ENCODE data around the gene SMAD6.

The SMAD6 gene

DNA sequence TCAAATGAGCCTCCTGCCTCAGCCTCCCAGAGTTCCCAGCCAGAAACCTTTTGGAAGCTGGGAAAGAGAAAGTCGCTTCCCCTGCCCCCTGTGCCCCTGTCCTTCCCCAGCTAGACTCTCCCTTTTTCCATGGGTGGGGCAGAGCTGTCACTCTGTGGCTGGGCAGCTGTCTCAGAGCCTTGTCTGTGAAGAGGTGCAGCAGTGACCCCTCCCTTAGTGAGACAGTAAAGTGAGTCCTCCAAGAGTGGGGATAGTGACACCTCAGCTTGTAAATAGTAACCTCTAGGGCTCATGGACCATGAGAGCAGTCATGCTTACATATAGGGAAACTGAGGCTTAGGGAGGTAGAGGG, 76.3 kb downstream of the SMAD6 start:
- FAIRE-seq: no peak

DNA sequence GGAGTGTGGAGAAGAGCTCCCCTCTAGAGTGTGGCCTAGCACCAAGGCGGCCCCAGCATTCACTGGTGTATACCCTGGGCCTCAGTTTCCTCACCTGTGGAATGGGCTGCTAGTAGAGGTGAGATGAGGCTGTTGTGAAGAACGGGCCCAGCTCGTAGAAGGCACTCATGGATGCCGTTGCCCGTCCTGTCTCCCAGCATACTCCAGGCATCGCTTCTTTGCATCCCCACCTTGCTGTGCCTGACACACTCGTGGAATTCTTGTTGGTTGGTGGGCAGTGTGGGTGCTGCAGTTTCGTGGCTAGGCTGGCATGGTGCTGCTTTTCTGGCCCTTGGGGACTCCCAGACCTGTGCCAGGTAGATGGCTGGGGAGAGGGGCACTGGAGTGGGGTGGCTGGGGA, 76.7 kb downstream of the SMAD6 start:
- FAIRE-seq: no peak

DNA sequence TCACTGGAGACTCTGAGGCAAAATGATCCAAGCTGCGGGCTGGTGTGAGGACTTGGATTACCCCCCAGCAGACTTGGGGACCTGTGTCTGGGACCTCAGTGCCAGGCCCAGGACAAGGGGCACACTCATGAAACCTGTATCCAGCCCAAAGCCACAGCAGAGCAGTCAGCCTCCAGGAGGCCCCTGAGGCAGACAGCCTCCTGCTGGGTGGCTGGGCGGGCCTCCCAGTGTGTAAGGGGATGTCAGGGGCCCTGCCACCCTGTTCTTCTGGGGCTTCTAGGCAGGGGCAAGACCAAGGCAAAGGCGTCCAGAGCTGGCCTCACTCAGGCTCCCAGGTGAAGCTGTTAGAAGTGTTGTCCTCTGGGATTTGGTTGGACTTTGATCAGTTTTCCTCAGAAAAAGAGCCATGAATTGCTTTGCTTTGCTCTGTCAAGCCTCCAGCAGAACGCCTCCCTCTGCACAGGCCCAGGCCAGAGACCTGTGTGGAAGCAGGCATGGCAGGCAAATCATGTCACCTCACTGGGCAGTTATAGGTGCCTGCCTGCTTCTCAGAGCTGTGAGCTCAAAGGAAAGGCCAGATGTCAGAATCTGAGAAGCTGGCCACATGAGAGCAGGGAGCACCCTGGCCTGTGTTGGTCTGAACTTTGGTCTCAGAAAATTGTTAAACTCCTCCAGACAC, 77.4 kb downstream of the SMAD6 start:
- no peak for FAIRE-seq

DNA sequence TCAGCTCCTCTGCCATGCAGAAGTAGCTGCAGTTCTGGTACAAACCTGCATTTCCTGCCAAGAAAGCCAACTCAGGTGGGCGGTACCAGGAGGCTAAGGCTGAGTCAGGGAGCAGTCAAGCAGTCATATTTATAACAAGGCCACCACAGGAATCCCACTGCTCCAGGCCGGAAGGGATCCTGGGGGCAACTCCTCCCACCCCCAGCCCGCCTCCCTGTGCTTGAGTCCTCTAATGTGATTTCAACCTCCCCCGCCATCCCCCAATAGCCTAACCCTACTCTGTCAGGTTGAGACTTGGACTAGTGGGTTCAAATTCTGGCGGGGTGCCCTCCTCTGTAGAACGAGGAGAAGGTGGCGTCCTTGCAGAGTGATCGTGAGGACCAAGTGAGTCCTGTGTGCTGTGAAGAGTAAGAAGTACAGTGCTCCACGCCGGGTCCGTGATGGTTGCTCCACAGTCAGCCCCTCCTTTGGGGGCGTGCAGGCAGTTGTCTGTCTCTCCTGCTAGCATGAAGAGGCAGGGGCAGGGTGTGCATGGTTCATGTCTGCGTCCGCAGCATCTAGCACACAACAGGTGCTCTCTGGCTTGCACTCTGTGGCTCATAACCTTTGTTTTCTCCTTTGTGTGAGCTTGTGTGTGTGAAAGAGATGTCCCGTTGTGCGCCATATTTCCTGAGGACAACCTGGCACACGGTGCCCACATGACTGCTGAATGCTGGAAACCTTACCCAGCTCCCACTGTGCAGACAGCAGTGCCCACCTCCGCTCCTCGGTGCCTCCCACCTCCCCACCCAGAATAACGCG, 78.3 kb downstream of the SMAD6 start:
- FAIRE-seq: no peak

DNA sequence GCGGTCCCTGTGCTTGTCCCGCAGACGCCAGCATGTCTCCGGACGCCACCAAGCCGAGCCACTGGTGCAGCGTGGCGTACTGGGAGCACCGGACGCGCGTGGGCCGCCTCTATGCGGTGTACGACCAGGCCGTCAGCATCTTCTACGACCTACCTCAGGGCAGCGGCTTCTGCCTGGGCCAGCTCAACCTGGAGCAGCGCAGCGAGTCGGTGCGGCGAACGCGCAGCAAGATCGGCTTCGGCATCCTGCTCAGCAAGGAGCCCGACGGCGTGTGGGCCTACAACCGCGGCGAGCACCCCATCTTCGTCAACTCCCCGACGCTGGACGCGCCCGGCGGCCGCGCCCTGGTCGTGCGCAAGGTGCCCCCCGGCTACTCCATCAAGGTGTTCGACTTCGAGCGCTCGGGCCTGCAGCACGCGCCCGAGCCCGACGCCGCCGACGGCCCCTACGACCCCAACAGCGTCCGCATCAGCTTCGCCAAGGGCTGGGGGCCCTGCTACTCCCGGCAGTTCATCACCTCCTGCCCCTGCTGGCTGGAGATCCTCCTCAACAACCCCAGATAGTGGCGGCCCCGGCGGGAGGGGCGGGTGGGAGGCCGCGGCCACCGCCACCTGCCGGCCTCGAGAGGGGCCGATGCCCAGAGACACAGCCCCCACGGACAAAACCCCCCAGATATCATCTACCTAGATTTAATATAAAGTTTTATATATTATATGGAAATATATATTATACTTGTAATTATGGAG, 79.1 kb downstream of the SMAD6 start:
- no peak for FAIRE-seq

DNA sequence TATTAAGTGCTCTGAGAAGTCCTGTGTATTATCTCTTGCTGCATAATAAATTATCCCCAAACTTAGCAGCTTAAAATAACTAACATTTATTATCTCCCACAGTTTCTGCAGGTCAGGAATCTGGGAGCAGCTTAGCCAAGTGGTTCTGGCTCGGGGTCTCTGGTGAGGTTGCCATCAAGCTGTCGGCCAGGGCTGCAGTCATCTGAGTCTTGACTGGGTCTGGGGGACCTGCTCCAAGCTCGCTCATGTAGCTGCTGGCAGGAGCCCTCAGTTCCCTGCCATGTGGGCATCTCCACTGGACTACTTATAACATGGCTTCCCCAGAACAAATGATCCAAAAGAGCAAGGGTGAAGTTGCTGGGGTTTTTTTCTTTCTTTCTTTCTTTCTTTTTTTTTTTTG, 80.7 kb downstream of the SMAD6 start:
- FAIRE-seq: no peak

DNA sequence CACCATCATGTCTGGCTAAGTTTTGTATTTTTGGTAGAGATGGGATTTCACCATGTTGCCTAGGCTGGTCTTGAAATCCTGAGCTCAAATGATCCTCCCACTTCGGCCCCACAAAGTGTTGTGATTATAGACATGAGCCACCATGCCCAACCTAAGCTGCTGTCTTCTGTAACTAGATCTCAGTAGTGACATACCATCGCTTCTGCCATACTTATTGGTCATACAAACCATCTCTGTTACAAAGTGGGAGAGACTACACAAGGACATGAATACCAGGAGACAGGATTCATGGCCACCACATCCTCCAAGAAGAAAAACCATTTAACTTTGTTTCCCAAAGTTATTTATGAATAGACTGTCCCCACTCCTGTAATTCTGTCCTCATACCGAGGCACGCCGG, 81.3 kb downstream of the SMAD6 start:
- no peak for FAIRE-seq

DNA sequence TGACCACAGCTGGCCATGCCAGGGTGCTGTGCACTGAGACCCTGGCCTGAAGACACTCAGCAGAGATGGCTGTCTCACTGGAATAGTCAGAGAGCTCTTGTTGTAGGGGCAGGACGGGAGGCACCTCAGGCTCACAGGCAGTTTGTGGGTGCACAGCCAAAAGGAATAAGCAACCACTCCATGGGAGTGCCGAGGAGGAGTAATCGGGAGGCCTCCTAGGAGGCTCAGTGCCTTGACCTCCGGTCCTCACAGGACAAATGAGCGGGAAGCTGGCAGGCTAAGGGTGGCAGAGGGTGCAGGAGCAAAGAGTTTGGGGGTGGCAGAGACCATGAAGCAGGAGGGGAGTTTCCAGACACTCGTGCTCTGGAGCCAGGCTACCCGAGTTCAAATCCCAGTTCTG, 81.7 kb downstream of the SMAD6 start:
- FAIRE-seq: no peak

DNA sequence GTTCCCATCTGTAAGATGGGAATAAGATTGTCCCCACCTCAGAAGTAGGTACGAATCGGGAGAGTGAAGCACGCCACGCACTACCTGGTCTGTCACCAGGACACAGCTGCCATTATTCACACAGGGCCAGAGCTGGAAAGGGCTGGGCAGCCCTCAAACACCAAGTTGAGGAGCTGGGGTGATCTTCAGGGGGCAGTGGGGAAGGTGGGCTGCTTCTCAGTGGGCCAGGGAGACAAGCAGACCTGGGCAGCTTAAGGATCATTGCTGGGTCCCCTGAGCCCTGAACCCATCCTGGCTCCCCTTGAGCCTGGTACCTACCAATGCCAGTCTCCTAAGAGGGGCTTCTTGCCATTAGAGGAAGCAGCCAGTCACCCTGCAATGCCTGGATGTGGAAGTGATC, 82.1 kb downstream of the SMAD6 start:
- FAIRE-seq: no peak

DNA sequence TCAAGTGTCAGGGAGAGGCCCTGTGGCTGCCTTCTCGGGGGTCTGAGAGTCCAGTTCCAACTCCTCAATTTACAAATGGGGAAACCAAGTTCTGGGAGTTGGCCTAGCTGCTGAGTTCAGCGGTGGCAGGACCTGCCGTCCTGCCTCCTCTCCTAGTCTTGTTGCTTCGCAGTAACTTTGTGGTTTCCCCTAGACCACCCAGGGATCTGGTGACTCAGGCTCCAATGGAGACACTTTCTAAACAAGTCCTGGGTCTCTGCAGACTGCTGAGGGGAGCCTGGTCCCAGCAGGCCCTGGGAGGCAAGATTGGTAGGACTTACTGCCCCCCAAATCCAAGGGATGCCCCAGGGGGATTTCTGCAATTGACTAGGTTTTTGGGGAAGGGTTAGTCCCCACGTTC, 83.6 kb downstream of the SMAD6 start:
- no peak for FAIRE-seq

DNA sequence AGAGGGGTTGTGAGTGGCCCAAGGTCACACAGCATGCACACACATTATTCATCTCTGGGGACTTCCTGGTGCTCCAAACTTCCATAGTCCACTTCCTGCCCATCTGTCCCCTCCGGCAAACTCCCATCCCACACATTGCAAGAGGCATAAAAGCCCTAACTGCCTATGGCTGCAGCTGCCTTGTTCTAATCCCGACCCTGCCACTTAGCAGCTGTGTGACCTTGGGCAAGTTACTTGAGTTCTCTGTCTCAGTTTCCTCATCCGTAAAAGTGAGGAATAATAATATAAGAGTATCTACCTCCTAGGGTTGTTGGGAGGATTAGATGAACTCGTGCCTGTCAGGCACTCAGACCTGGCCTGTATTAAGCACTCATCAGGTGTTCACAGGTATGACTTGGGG, 84.2 kb downstream of the SMAD6 start:
- no peak for FAIRE-seq

DNA sequence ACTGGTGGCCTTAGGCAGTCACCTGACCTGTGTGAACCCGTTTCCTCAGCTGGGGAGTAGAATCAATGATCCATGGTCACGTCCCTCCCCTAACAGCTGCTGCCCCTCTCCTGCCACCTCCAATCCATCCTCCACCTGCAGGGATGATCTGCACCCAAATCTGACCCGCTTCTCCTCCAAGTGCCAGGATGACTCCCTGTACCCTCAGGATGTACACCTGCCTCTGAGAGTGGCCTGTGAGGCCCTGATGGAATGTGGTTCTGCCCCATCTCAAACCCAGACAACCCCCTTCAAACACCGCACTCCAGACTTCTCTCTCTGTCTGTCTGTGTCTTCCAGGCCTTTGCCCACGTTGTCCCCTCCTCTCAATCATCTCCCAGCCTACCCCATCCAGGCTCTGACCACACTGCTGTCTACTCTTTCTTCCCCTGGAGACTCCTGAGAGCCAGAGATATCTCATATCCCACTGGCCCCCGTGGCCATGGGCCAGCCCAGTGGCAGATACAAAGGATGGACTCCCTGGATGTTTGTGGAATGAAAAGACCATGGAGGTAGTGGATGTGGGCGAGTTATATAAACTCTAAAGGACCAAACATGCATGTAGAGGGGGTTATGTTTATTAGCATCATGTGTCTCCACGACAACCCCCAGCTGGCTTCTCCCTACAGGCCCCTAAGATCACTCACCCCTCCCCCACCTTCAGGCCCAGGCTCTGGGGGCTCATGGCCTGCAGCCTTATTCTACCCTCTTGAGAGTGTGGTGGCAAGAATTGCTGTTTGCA, 84.9 kb downstream of the SMAD6 start:
- FAIRE-seq: no peak

DNA sequence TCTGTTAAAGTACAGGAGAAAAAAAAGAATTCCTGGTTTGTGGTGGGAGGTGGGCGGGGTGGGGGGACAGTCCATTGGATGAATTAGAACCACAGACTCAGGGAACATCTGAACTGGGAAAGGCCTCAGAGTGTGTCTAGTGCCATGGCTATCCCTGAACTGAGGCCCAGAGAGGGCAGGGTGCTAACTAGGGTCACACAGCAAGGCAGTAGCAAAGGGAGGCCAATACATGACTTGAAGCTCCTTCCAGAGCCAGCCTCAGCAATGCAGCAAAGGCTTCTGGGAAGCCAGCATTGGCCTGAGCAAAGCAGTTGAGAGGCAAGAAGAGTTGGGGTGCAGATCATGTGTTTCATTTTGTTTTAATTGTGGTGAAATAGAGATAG, 85.4 kb downstream of the SMAD6 start:
- no peak for FAIRE-seq

DNA sequence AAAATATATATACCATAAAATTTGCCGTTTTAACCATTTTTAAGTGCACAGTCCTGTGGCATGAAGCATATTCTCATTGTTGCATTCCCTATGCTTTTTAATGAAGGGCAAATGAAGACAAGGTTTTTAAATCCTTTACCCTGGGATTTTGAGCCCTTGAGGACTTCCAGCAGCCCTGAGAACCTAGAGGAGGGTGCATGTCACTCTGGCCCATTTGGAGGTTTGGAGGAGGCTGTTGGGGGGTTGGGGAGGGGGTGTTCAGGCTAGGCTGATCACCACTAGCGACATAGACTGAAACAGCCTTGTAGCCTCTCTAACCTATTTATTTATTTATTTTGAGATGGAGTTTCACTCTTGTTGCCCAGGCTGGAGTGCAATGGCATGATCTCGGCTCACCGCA, 86.0 kb downstream of the SMAD6 start:
- no peak for FAIRE-seq

DNA sequence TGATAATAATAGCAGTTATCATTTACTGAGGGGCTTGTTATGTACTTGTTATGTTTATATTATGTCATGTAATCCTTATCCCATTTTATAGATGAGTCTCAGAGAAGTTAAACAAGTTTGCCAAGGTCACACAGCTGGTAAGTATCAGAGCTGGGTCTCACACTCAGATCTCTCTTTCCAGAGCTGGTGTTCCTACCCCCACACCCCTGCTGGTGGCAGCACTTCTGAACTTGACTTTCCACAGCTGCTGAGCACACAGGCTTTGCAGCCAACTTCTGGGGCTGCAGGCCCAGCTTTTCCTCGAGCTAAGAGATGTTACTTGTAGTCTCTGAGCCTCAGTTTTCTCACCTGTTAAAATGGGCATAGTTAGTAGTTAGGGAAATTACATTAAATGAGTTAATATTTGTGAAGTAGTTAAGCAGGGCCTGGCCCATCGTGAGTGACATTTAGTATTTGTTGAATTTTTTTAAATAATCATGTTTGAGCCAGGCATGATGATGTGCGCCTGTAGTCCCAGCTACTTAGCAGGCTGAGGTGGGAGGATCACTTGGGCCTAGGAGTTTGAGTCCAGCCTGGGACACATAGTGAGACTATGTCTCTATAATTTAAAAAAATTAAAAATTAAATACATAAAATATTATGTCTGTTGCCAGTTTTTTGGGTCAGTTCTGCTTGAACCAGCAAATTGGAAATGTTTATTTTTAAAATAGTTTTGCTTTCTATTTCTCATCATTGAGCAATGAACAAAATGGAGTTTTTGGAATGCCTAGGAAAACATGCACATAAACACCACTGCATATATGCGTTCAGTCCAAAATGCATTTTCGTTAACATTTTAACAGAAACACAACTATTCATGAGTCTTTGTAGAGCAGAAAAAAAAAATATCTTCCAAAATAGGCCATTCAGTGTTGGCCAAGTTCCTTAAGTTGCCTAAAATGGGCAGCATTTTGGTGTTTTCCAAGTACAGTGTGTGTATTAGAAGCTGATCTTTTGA, 87.3 kb downstream of the SMAD6 start:
- peak; percentile 27 for FAIRE-seq

DNA sequence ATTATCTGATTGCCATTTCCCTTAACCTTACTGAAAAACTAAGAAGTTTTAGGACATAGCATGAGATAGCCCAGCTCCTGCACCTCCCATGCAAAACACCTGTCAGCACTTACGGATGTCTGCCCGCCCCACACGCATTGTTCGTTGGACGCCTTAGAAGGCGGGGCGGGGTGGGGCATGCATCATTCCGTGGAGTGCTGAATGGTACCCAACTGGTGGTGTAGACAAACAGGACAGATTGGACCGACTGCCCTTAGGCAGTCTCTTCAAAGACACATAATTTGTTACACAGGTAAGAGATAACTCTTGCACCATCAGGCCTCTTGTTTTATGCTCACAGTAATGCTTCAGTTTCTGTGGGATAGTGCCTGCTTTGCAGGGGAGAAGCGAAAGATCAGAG, 93.8 kb downstream of the SMAD6 start:
- no peak for FAIRE-seq

DNA sequence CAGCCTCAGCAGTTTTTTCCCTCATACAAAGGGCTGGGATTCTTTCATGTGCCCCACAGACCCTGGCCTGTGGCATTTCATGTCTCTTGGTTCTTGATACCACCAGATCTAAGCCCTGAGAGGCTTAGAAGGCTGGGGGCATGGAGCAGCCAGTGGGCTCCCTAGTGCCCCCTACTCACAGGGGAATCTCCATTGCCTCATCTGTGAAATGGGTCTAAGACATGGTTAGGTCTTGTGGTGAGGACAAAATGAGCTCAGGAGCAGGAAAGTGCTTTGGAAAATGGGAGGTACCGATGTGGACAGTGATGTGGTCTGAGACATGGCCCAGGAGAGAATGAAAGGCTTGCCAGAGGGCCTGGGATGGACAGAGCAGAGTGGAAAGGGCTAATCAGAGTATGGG, 94.3 kb downstream of the SMAD6 start:
- FAIRE-seq: no peak

DNA sequence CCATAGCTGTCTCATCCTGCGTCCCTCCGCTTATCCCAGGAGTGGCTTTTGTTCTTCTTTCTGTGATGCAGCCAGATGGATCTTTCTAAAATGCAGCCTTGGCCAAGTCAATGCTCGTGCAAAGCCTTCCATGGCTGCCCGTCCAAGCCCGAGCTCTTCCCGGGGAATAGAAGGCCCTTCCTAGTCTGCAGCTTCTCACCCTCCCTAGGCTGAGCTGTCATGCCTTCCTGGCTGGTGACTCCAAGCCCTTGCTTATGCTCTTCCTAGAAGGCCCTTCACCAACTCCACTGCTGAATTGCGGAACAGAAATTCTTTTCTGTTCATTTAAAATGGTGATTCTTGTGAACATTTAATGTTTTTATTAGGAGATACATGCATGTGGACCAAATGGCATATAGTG, 95.9 kb downstream of the SMAD6 start:
- no peak for FAIRE-seq

DNA sequence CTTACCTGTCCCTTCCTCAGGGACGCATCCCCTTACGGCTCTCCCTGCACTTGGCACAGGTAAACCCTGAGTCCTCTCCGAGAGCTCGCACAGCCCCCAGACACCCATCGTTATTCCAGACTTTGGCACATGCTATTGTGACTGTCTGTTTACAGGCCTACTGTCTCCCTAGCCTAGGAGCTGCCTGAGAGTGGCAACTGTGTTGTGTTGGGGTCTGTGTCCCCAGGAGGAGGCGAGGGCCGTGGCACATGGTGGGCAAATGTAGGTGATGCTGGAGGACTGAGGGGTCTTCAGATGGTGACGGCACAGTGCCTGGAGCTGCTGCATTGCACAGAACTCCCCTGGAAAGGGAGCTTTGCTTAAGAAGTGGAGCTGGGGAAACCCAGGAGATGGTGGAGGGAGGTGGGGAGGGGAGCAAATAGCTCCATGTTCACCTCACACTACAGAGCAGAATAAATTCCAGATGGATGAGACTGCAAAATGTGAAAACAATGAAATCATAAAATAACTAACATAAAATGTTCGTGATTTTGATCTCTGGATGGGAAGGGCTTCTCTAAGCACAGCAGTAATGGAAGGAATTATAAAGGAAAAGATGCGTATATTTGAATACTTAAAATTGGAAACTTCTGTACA, 96.5 kb downstream of the SMAD6 start:
- peak; percentile 88 for FAIRE-seq

DNA sequence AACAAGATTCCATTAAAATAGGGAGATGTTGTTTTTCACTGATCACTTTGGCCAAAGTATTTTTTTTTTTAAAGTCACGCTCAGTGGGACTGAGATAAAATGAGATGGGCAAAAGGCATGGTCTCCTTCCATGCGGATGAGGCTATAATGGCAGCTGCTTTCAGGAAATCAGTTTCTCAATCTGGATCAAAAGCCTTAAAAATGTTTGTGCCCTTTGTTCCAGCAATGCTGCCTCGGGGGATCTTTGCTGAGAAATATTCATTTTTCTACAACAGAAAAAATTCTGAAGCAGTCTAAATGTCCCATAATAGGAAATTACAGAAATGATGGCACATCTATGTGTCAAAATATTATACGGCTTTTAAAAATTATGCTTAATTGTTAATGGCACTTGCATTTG, 97.2 kb downstream of the SMAD6 start:
- FAIRE-seq: no peak

DNA sequence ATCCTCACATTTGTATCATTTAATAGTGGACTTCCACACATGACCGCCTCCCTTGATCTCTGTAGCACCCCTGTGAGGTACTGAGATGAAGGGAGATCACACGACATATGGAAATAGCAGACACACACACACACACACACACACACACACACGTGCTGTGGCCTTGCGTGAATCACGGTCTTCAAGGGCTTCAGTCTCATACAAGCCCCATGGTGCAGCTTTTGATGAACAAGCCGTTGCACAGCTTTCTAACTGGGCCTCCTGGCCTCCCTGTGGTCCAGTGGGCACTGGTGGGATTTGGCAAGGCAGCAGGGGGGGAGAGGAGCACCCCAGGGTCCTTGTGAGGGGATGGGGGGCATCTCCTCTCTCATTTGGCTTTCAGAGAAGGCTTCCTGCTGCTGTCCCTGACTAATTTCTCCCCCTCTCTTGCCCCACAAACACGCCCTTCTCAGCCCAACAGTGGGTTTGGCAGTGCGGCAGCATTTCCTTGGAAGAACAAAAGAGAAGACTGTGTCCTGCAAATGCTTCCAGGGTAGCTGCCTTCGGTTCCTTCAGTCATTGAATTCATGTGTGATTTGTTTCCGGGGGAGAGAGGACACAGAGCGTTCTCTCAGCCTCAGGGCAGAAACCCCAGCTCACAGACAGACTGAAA, 98.7 kb downstream of the SMAD6 start:
- peak; percentile 56 for FAIRE-seq

Measured in A204.1 (cell line).